Prostate gland (tissue), 2 donors: ENCODE measurements around the gene POP7.

Experiments
- POLR2A ChIP-seq: fragments of 450-650 bp; IDR thresholded peaks from one replicate; pipeline ENCODE4 v1.6.1; 2016; ENCODE audit warnings: antibody characterized with exemption, mild to moderate bottlenecking
- TF ChIP-seq, protein P1 (sequence below), 4 experiments: fragments of 200-600 bp in 2 of 4; fragments of 450-650 bp in 2 of 4; sonication (generic) in 2 of 4; IDR thresholded peaks; 1 replicate in 3 of 4; 2 replicates in 1 of 4; pipeline ENCODE4 v1.5.1; 2016 to 2019; ENCODE audit warnings: antibody characterized with exemption in 4 of 4, mild to moderate bottlenecking in 2 of 4, moderate library complexity in 2 of 4

GRCh38 chr7:100711369-100711768 lies 5.4 kb downstream of the POP7 start:
- TF ChIP-seq, protein P1, sequence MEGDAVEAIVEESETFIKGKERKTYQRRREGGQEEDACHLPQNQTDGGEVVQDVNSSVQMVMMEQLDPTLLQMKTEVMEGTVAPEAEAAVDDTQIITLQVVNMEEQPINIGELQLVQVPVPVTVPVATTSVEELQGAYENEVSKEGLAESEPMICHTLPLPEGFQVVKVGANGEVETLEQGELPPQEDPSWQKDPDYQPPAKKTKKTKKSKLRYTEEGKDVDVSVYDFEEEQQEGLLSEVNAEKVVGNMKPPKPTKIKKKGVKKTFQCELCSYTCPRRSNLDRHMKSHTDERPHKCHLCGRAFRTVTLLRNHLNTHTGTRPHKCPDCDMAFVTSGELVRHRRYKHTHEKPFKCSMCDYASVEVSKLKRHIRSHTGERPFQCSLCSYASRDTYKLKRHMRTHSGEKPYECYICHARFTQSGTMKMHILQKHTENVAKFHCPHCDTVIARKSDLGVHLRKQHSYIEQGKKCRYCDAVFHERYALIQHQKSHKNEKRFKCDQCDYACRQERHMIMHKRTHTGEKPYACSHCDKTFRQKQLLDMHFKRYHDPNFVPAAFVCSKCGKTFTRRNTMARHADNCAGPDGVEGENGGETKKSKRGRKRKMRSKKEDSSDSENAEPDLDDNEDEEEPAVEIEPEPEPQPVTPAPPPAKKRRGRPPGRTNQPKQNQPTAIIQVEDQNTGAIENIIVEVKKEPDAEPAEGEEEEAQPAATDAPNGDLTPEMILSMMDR (IDR thresholded peaks at IDR 0.05): no peak
- TF ChIP-seq POLR2A: no peak
